ENCODE results near the gene FOXC1. TPM values are rescaled to one million over a fixed set of nuclear protein-coding genes. Genes with fewer than 3 reads are reported as not detected.

The FOXC1 gene
- total RNA-seq, 4 donors from 2014 or later: 0.75 to 0.96 (median 0.79) TPM

DNA sequence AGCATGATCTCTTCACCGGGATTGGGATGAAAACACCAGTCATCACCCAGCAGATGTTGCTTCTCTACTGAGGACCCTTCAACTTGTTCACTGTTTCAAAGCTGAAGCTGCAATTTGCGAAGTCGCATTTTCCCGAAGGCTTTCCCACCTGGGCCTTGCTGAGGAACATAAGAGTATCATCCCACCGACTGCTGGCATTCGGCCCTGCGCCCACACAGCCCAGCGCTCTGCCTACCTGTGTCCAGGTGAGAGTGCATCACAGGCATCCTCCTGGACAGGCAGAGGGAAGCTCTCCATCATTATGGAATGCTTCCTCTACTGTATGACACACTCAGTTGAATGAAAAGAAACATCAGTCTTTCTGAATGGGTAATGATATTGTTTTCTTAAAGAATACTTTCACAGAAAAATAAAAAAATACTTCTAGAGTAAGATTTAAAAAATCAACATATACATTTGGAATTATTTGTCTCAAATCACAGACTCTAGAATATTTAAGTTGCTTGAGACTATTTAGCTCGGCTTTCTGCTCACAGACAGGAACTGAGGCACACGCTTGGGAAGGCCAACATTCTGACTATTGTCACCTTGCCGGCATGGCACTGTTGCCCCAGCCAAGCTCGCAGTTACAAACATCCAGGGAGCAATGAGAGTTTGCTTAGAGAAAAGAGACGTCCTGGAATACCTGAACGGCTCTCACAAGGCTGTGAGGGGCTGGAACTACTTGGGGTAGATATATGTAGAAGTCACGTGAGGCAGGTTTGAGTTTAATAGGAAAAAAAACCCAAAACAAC, 48.7 kb downstream of the FOXC1 start:
- H3K4me1 ChIP-seq: no peaks in the 10 kb centered on the region
- no peak for TF ChIP-seq POLR2AphosphoS5 (IDR thresholded peaks at IDR 0.05)
- TF ChIP-seq, protein P1, sequence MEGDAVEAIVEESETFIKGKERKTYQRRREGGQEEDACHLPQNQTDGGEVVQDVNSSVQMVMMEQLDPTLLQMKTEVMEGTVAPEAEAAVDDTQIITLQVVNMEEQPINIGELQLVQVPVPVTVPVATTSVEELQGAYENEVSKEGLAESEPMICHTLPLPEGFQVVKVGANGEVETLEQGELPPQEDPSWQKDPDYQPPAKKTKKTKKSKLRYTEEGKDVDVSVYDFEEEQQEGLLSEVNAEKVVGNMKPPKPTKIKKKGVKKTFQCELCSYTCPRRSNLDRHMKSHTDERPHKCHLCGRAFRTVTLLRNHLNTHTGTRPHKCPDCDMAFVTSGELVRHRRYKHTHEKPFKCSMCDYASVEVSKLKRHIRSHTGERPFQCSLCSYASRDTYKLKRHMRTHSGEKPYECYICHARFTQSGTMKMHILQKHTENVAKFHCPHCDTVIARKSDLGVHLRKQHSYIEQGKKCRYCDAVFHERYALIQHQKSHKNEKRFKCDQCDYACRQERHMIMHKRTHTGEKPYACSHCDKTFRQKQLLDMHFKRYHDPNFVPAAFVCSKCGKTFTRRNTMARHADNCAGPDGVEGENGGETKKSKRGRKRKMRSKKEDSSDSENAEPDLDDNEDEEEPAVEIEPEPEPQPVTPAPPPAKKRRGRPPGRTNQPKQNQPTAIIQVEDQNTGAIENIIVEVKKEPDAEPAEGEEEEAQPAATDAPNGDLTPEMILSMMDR (IDR thresholded peaks at IDR 0.05): no peak
- no peak for TF ChIP-seq EP300 (IDR thresholded peaks at IDR 0.05; ENCODE audit: low read depth)
- no peak for TF ChIP-seq POLR2A (IDR thresholded peaks at IDR 0.05)
- no peaks in the 10 kb centered on the region for H3K36me3 ChIP-seq
- in situ Hi-C loops (cut with MboI; ENCODE audit: low pct_ligation_motif_present in 1 of 4, low pct_unique_long_range_greater_than_20kb in 1 of 4, low sequenced_read_pairs in 3 of 4): no loop called here
- 92 to 94% methylated on average over 4 to 15 of the region's 15 CpGs for WGBS, 2 donors (ENCODE audit: low coverage in 1 of 2)
- H3K4me3 ChIP-seq: no peak overlapping the region
- no peak overlapping the region for H3K27ac ChIP-seq
- no peaks in the 10 kb centered on the region for H3K9me3 ChIP-seq
- no peak for DNase-seq
- no peaks in the 10 kb centered on the region for H3K27me3 ChIP-seq
- intact Hi-C loops (cut with DNase I; ENCODE audit: low total_unique reads): no loop called here

DNA sequence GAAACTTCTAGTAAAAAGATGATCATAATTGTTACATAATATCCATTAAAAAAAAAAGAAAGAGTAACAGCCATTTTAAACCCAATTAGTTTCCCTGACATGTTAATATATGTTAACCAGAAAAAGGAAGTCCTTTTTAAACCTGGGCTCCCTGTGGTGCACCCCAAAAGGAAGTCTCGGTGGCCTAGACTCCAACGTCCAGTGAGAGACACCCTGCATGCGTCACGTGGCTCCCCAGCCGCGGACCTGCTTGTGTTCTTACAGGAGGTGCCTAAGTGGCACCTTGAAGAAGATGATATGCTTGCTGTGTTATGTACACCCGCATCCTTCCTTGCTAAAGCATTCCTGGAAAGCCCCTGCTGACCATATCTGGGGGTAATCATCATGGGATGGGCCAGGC, 50.1 kb downstream of the FOXC1 start:
- H3K4me3 ChIP-seq: no peak overlapping the region
- H3K9me3 ChIP-seq: no peaks in the 10 kb centered on the region
- WGBS, 2 donors (ENCODE audit: low coverage in 1 of 2): 81% methylated on average over 7 of the region's 7 CpGs; no CpG with 5 or more reads in 1 of the 2 donors
- no peak overlapping the region for H3K27ac ChIP-seq
- no peaks in the 10 kb centered on the region for H3K36me3 ChIP-seq
- DNase-seq: no peak
- H3K4me1 ChIP-seq: no peaks in the 10 kb centered on the region
- in situ Hi-C loops (cut with MboI; ENCODE audit: low pct_ligation_motif_present in 1 of 4, low pct_unique_long_range_greater_than_20kb in 1 of 4, low sequenced_read_pairs in 3 of 4): no loop called here
- TF ChIP-seq POLR2A (IDR thresholded peaks at IDR 0.05) (no peak), EP300 (IDR thresholded peaks at IDR 0.05; ENCODE audit: low read depth) (no peak)
- TF ChIP-seq, protein P1 (IDR thresholded peaks at IDR 0.05): no peak
- intact Hi-C loops (cut with DNase I; ENCODE audit: low total_unique reads): no loop called here
- no peaks in the 10 kb centered on the region for H3K27me3 ChIP-seq

- intact Hi-C loops (cut with DNase I; ENCODE audit: low total_unique reads) (no loop called here), in situ Hi-C loops (cut with MboI; ENCODE audit: low pct_ligation_motif_present in 1 of 4, low pct_unique_long_range_greater_than_20kb in 1 of 4, low sequenced_read_pairs in 3 of 4) (no loop called here)
- H3K36me3 ChIP-seq: no peaks in the 10 kb centered on the region
- H3K27ac ChIP-seq: no peak overlapping the region
- H3K4me3 ChIP-seq: no peak overlapping the region
- TF ChIP-seq POLR2AphosphoS5 (IDR thresholded peaks at IDR 0.05): no peak
- TF ChIP-seq POLR2A (IDR thresholded peaks at IDR 0.05): no peak
- TF ChIP-seq, protein P1 (IDR thresholded peaks at IDR 0.05): no peak
- TF ChIP-seq EP300 (IDR thresholded peaks at IDR 0.05; ENCODE audit: low read depth): no peak
- no peak for DNase-seq
- no peaks in the 10 kb centered on the region for H3K4me1 ChIP-seq
- no peaks in the 10 kb centered on the region for H3K27me3 ChIP-seq
- H3K9me3 ChIP-seq: no peaks in the 10 kb centered on the region
Measured at GRCh38 chr6:1662534-1662933, 52.8 kb downstream of the FOXC1 start.

Other genes starting within 250 kb of the FOXC1 start
- 10 to 100 TPM in 3 of 4 donors, 1 to 10 TPM in 1; 9.0 to 45.2 (median 13.5) TPM for gene FOXF2, start 220.3 kb upstream of the FOXC1 start, total RNA-seq

All from transverse colon (tissue), 4 donors.